OCI-LY3 (cell line): ENCODE data around the gene DGKB.

Experiments
- H2AFZ ChIP-seq: fragments of 200-600, 300-600 bp; shearing (Covaris generic); 2 replicates; pipeline ENCODE4 v1.6.0; 2014; ENCODE audit warnings: antibody characterized with exemption, low read depth, low read length
- H3K27ac ChIP-seq: fragments of 200-600, 300-600 bp; sonication (generic); 2 replicates; pipeline ENCODE4 v1.5.1; 2014; ENCODE audit warnings: mild to moderate bottlenecking, low read length, moderate library complexity, mixed read lengths
- H3K27me3 ChIP-seq: fragments of 200-600, 300-600 bp; sonication (generic); 2 replicates; pipeline ENCODE4 v1.6.1; 2014; ENCODE audit warnings: low read depth, low read length, mixed read lengths
- H3K36me3 ChIP-seq: fragments of 200-600, 300-600 bp; sonication (generic); replicated peaks from 2 replicates; pipeline ENCODE3; 2014; ENCODE audit warnings: low read depth, low read length, mixed read lengths
- H3K4me1 ChIP-seq: fragments of 300-600, 200-600 bp; sonication (generic); 2 replicates; pipeline ENCODE4 v1.6.1; 2014; ENCODE audit warnings: low read length, mixed read lengths
- H3K4me2 ChIP-seq: fragments of 200-600, 300-600 bp; sonication (generic); 2 replicates; pipeline ENCODE4 v1.6.1; 2014; ENCODE audit warnings: low read length, mixed read lengths
- H3K4me3 ChIP-seq: fragments of 300-600, 200-600 bp; sonication (generic); 2 replicates; pipeline ENCODE4 v1.5.1; 2014; ENCODE audit warnings: antibody characterized with exemption, mild to moderate bottlenecking, low read length, moderate library complexity
- H3K79me2 ChIP-seq: fragments of 300-600, 200-600 bp; shearing (Covaris generic); 2 replicates; pipeline ENCODE4 v1.6.1; 2014; ENCODE audit warnings: mild to moderate bottlenecking, low read length, mixed read lengths
- H3K9ac ChIP-seq: fragments of 300-600, 200-600 bp; shearing (Covaris generic); 2 replicates; pipeline ENCODE4 v1.6.0; 2014; ENCODE audit warnings: mild to moderate bottlenecking, low read length, moderate library complexity
- H3K9me3 ChIP-seq: fragments of 200-600, 300-600 bp; shearing (Covaris generic); 2 replicates; pipeline ENCODE4 v1.6.1; 2014; ENCODE audit warnings: low read length, mixed read lengths; ENCODE audit not compliant: insufficient read depth
- H4K20me1 ChIP-seq: fragments of 200-600, 300-600 bp; sonication (generic); 2 replicates; pipeline ENCODE4 v1.6.1; 2016; ENCODE audit warnings: low read length, mixed read lengths; ENCODE audit not compliant: insufficient read depth
- CTCF ChIP-seq: fragments of 200-600, 300-600 bp; sonication (generic); IDR thresholded peaks from 2 replicates; pipeline ENCODE4 v1.5.1; 2014; ENCODE audit warnings: antibody characterized with exemption, low read length, low read depth
- EZH2phosphoT487 ChIP-seq: fragments of 200-600 bp; shearing (Covaris generic); IDR thresholded peaks from 2 replicates; pipeline ENCODE4 v1.6.1; 2018; ENCODE audit warnings: antibody characterized with exemption, mixed run types, low read depth

DGKB gene

GRCh38 chr7:14842523-14842922, 60.0 kb downstream of the DGKB start:
- H3K9ac ChIP-seq, result no peak overlapping the region
- no peaks in the 10 kb centered on the region for H4K20me1 ChIP-seq
- H3K79me2 ChIP-seq, result no peaks in the 10 kb centered on the region
- no peaks in the 10 kb centered on the region for H3K36me3 ChIP-seq
- H2AFZ ChIP-seq, result no peak overlapping the region
- H3K4me3 ChIP-seq, result no peak overlapping the region
- H3K9me3 ChIP-seq, result no peaks in the 10 kb centered on the region
- H3K4me2 ChIP-seq, result no peak overlapping the region
- no peak overlapping the region for H3K27ac ChIP-seq
- no peak for TF ChIP-seq CTCF
- TF ChIP-seq EZH2phosphoT487, result no peak
- no peaks in the 10 kb centered on the region for H3K27me3 ChIP-seq
- H3K4me1 ChIP-seq, result no peaks in the 10 kb centered on the region

- Histone ChIP-seq H3K27ac (no peak overlapping the region), H2AFZ (no peak overlapping the region), H3K9ac (no peak overlapping the region)
Measured at GRCh38 chr7:14841869-14842268, 60.7 kb downstream of the DGKB start.

GRCh38 chr7:14841086-14841485, 61.5 kb downstream of the DGKB start:
- H2AFZ ChIP-seq, result no peak overlapping the region
- no peak overlapping the region for H3K4me2 ChIP-seq
- no peaks in the 10 kb centered on the region for H3K27me3 ChIP-seq
- no peak overlapping the region for H3K27ac ChIP-seq
- no peaks in the 10 kb centered on the region for H3K36me3 ChIP-seq
- H3K4me3 ChIP-seq, result no peak overlapping the region
- TF ChIP-seq CTCF, result no peak
- no peaks in the 10 kb centered on the region for H4K20me1 ChIP-seq
- no peaks in the 10 kb centered on the region for H3K79me2 ChIP-seq
- no peak overlapping the region for H3K9ac ChIP-seq
- H3K9me3 ChIP-seq, result no peaks in the 10 kb centered on the region
- H3K4me1 ChIP-seq, result no peaks in the 10 kb centered on the region

More at GRCh38 chr7:14841869-14842268, 60.7 kb downstream of the DGKB start:
- no peaks in the 10 kb centered on the region for H3K79me2 ChIP-seq
- H3K4me1 ChIP-seq, result no peaks in the 10 kb centered on the region
- H3K4me3 ChIP-seq, result no peak overlapping the region
- no peaks in the 10 kb centered on the region for H3K9me3 ChIP-seq
- no peaks in the 10 kb centered on the region for H3K27me3 ChIP-seq
- no peaks in the 10 kb centered on the region for H3K36me3 ChIP-seq
- no peaks in the 10 kb centered on the region for H4K20me1 ChIP-seq
- no peak overlapping the region for H3K4me2 ChIP-seq
- TF ChIP-seq EZH2phosphoT487, result no peak
- no peak for TF ChIP-seq CTCF

GRCh38 chr7:14839307-14839706, 63.2 kb downstream of the DGKB start:
- no peak overlapping the region for H3K4me2 ChIP-seq

More at GRCh38 chr7:14839307-14839706, 63.2 kb downstream of the DGKB start:
- H3K9me3 ChIP-seq, result no peaks in the 10 kb centered on the region
- no peak overlapping the region for H3K9ac ChIP-seq
- H2AFZ ChIP-seq, result no peak overlapping the region
- H3K27me3 ChIP-seq, result no peaks in the 10 kb centered on the region
- no peak overlapping the region for H3K27ac ChIP-seq
- no peaks in the 10 kb centered on the region for H4K20me1 ChIP-seq
- TF ChIP-seq EZH2phosphoT487 (no peak), CTCF (no peak)
- H3K4me1 ChIP-seq, result peaks cover 12% of the 10 kb centered on the region
- no peak overlapping the region for H3K4me3 ChIP-seq
- H3K79me2 ChIP-seq, result no peaks in the 10 kb centered on the region
- no peaks in the 10 kb centered on the region for H3K36me3 ChIP-seq
